Vagina (tissue), 2 donors: ENCODE results near the gene PPP1R12C.

ENCODE experiments used
- POLR2A ChIP-seq, 2 donors: fragments of 450-650 bp; IDR thresholded peaks; one replicate each; pipeline ENCODE4 v1.6.1; 2017; ENCODE audit warnings: antibody characterized with exemption in 2 of 2, mild to moderate bottlenecking in 2 of 2, moderate library complexity in 2 of 2
- POLR2AphosphoS5 ChIP-seq, 2 donors: sonication (generic); formaldehyde crosslinking; IDR thresholded peaks; one replicate each; pipeline ENCODE4 v1.9.0; 2017; ENCODE audit warnings: antibody characterized with exemption in 2 of 2, mild to moderate bottlenecking in 2 of 2, low read depth in 1 of 2; ENCODE audit not compliant: insufficient read depth in 1 of 2
- TF ChIP-seq, protein P1 (sequence below), 3 experiments: fragments of 450-650 bp in 2 of 3; fragments of 200-600 bp in 1 of 3; sonication (generic) in 1 of 3; IDR thresholded peaks; one replicate each; pipeline ENCODE4 v1.5.1; 2017 to 2019; ENCODE audit warnings: antibody characterized with exemption in 3 of 3, mild to moderate bottlenecking in 2 of 3, moderate library complexity in 2 of 3

GRCh38 chr19:55079400-55080038, 37.9 kb downstream of the PPP1R12C start:
- TF ChIP-seq, protein P1, sequence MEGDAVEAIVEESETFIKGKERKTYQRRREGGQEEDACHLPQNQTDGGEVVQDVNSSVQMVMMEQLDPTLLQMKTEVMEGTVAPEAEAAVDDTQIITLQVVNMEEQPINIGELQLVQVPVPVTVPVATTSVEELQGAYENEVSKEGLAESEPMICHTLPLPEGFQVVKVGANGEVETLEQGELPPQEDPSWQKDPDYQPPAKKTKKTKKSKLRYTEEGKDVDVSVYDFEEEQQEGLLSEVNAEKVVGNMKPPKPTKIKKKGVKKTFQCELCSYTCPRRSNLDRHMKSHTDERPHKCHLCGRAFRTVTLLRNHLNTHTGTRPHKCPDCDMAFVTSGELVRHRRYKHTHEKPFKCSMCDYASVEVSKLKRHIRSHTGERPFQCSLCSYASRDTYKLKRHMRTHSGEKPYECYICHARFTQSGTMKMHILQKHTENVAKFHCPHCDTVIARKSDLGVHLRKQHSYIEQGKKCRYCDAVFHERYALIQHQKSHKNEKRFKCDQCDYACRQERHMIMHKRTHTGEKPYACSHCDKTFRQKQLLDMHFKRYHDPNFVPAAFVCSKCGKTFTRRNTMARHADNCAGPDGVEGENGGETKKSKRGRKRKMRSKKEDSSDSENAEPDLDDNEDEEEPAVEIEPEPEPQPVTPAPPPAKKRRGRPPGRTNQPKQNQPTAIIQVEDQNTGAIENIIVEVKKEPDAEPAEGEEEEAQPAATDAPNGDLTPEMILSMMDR (IDR thresholded peaks at IDR 0.05): no peak
- TF ChIP-seq POLR2A (IDR thresholded peaks at IDR 0.05) (no peak), POLR2AphosphoS5 (IDR thresholded peaks at IDR 0.05; ENCODE audit: insufficient read depth in 1 of 2, low read depth in 1 of 2) (no peak)
